GM19351 (cell line): ENCODE data around the gene DMC1.

ENCODE experiments used
- ATAC-seq: cut with Tn5 transposase; IDR thresholded peaks from one replicate; pipeline ENCODE4 v1.9.1; 2021; ENCODE audit warnings: mild to moderate bottlenecking, moderate library complexity; ENCODE audit not compliant: unreplicated experiment

DMC1 gene

DNA sequence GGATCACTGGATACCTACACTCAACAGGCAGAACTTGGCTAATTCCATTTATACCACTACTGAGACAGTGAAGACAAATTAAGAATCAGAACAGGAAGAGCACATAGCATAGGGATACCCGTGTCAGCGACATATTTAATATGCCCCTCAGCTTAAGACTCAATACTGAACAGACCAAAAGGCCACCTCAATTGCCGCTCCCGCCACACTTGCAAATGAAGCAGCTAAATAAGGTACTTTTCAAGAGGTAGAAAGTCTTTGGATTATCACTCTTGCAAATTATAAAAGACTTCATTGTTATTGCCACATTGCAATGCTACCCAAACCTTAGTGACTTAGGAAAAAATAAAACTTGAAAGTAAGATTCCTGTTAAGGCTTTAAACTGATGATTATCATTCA is 67.0 kb downstream of the DMC1 start:
- ATAC-seq: no peak

DNA sequence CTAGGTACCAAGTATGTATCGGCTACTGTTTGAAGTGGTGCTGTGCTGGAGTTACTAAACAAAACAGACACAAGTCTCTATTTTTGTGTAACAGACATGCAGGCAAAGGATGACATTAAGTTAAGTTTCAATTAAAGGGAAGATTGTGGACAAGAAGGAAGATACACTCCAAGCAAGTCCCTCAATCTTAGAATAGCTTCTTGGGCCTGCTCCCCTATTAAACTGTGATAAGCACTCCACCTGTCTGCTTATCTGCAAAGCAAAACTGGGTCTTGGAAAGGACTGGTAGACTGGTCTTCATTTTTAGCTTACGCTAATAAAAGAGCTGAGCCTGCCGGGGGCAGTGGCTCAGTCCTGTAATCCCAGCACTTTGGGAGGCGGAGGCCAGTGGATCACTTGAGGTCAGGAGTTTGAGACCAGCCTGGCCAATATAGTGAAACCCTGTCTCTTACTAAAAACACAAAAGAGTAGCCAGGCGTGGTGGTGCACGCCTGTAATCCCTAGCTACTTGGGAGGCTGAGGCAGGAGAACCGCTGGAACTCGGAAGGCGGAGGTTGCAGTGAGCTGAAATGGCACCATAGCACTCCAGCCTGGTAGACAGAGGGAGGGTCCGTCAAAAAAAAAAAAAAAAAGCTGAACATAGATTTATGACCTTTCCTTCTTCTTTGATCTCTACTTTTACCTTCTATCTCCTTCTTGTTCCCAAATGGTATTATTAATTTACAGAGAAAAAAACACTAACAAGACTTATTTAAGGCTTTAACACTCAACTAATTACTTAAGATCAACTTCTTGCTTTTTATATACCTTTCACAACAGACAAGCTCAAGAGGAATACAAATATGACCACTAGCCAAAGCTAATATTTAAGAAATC is 67.9 kb downstream of the DMC1 start:
- no peak for ATAC-seq

DNA sequence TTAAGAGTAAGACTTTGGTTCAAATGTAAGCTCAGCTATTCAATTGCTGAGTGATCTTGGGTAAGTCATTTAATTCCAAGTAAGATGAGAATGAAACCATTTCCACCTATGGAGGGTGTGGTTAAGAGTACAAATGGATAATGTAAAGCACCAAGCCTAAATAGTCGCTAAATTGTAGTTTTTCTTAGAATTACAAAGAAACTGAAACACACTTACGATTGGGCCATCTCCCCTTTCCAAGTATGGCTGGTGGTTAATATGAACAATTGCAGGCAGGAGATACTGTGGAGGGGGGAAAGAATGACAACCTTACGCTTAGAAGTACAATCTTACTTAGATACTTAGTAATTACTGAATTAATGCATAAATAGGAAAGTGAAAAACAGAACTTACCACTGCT is 72.1 kb downstream of the DMC1 start:
- no peak for ATAC-seq

DNA sequence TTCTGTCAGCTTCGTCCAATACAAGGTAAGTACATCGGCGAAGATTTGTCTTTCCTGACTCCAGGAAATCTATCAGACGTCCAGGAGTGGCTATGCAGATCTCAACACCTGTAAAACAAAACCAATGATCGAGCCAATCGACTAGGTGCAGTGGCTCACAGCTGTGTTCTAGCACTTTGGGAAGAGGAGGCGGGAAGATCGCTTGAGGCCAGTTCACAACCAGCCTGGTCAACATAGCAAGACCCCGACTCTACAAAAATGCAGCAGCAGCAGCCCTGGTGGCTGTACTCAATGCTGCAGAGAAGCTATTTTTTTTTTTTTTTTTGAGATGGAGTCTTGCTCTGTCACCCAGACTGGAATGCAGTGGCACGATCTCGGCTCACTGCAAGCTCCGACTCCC is 75.0 kb downstream of the DMC1 start:
- ATAC-seq: no peak

DNA sequence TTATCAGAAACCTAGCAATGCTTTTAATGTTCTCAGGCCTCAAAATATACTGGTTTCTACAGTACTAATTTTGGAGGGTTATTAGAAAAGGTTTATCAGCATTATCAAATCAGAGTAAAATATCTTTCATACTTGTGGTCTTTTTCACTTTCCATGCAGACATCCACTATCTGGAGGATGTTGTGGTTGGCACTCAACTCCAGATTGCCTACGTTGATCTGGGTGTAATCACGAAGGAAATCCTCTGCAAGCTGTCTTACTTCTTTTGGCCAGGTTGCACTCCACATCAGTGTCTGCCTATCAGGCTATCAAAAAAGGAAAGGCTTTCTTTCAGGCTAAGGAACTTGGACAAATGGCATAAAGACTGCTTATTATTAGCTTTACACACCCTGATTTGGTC is 75.5 kb downstream of the DMC1 start:
- no peak for ATAC-seq

DNA sequence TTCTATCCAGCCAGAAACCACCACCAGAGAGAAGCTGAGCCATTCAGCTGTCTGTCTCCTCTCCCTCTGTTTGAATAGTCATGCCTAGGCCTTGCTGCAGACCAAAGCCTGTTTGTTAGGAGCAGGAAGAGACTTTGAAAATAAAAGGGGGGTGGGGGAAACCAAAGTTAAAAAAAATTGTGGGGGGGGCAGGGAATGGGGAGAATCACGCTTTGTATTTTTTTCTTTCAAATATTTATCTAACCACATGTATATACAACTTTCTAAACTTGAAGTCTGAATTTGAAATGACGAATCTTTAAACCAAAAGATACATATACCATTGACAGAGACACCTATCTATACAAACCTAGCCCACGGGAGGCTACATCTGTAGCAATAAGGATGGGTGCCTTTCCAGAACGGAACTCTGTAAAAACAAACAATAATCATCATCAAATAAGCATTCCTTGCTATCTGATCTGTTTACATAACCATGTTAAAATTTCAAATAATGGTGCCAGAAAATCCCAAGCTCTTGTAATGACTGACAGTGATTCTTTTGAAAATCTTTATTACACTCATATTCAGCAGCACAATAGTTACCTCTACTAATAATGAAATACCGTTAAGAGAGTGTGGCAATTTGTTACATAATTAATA is 78.2 kb downstream of the DMC1 start:
- ATAC-seq: no peak

DNA sequence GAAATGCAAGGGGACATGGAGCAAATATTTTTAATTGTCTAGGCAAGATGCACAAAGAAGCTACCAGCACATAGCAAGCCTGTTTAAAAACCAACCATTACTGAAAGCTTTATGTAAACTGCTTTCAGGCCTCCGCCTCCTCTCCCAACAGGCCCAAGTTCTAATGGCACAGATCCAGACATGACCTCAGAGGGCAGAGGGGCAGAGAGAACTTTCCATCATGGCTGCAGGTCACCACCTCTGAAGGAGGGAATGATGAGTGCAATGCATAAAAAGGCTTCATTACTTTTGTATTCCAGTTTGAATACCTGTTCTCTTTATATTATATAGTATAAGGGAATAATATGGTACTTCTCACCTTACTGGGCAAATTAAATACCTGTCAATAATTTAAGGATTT is 79.1 kb downstream of the DMC1 start:
- ATAC-seq: no peak

DNA sequence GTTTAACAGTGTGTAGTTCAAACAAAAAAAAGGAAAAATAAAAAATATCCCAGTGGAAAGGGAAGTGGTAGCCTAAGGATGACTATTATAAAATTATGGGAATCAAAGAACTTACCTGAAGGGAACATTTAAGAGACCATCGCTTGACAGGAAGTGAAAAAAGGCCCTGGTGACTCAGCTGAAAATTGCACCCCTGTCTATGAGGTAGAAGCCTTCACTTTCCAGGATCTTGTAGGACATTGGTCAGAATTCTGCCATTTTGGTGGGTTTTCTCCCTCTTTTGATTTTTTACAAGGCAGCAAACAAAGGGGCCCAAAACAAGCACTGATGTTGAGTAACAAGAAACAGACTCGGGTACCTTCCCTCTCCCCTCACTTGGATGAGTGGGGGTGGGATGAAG is 79.5 kb downstream of the DMC1 start:
- ATAC-seq: no peak

DNA sequence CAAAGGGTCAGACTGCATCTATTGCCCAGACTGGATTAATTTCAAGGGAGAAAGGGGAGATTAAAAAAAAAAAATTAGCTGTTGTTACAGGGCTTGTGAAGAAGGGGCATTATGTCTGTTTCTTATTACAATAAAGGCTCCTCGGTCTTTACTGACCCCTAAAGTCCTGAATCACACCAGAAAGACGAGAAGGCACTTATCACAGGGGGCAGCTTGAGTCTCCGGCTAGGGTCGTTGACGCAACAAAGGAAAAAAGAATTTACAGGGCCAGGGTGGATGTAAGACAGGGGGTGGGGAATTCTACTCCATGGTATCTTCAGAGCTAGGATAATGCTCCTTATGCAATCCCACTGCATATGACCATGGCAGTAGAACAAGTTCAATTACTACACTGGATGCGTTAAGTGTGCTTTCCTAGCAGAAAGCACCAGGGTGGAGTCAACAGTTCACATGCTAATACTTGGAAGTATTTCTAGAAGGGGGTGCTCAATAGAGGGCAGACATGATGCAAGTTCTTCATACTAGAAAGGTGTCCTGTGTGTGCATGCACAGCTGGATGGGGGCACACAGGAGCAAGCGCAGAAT is 80.3 kb downstream of the DMC1 start:
- ATAC-seq: no peak

DNA sequence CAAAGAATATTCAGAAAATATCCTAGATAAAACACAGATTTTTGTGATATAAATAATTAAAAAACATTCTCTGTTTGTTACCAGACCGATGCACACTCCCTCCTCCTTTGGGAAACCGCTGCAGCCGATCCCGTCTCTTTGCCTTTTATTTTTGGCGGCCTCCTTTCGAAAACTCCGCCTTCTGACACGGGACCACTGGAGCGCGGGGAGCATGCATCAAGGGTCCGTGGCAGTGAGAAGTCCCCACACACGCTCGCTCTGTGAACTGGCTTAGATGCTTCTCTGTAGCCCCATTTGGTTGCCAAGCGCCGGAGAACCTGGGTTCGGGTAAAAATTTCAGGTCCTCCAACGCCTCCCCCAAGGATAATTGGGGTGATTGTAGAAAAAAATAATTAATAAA is 80.8 kb downstream of the DMC1 start:
- ATAC-seq: no peak

DNA sequence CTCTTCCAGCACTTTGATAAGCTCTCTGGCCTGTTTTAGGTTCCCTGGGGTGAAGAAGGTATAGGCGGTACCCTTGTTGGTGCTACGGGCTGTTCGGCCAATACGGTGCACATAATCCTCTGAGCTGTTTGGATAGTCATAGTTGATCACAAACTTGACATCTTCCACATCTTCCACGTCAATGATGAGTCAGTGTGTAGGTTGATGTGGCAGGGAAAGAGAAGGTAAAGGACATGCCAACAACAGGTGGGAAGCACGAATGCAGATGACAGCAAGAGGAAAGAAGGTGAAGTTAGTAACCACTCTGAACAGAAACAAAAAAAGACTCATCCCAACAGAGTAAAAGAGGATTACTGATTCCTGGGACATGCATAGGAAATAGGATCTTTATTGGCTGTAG is 82.0 kb downstream of the DMC1 start:
- no peak for ATAC-seq

DNA sequence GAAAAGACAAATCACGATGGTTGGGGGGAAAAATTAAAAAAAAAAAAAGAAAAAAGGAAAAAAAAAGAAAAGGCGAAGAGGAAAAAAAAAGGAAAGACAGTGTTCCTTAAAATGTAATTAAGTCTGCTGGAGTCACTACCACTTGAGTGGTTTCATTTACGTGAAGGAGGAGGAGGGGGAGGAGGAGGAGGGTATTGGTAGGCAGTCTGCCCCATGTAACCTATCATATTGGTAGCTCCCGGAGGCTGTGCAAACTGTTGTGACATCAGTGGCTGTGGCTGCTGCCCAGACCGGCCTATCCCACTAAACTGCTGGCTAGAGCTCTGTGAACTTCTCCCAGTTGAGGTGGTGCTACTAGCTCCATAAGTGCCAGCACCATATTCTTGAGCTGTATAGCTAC is 84.2 kb downstream of the DMC1 start:
- no peak for ATAC-seq

DNA sequence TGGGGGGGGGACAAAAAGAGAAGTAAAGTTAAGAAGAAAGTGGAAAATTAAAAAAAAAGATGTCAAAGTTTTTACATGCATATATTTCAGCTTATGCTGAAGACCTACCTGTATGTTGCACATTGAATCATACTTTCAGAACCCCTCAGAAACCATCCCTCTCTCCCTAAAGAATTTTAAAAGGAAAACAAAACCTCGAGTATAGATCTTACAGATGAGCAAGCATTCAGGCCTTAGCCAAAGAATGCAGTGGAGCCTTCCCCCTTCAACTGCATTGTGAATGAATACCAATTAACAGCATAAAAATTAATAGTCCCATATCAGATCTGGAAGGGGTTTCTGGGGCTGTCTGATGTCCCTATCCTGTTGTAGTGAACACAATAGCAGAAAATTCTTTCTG is 85.7 kb downstream of the DMC1 start:
- no peak for ATAC-seq

DNA sequence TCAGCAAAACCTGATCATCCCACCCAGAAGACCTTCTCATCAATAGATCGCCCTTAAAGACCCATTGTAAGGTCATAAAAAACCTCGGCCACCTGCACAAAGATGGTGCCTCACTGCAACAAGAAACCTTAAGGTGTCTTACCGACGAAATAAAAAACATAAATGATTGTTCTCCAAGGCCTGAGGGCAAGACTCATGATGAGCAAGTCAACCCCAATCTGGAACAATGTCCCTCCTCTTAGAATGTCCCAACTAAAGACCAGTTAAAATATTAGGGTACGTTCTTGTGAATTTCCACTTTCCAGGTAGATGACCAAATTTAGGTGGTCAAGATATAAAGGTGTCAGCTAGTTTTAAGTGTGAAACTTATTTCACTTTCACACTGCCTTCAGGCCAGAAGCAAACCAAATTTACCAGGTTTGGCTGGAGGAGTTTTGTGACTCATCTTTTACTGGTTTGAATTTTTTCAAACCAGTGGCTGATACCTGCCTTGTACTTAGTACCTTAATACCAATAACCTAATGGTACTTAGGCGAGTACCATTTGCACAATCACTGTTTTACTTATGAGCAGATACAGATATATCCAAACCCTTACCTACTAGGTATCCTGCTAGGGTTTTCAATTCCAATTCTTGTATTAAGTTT is 87.2 kb downstream of the DMC1 start:
- ATAC-seq: no peak

DNA sequence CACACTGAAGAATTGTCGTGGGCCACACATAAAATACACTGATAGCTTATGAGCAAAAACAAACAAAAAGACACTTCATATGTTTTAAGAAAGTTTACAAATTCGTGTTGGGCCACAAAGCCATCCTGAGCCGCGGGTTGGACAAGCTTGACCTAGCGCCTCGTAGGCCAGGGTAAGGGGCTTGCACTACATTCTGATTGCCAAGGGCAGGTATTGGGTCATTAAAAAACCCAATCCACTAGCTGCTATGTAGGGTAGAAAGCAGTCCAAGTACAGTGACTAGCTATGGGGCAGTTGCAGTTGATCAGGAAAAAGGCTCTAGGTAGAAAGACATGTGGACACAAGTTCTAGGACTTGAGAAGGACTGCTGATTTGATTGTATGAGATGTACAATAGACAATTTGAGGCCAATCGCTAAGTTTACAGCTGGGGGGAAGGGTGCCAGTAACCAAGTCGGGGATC is 88.1 kb downstream of the DMC1 start:
- no peak for ATAC-seq

DNA sequence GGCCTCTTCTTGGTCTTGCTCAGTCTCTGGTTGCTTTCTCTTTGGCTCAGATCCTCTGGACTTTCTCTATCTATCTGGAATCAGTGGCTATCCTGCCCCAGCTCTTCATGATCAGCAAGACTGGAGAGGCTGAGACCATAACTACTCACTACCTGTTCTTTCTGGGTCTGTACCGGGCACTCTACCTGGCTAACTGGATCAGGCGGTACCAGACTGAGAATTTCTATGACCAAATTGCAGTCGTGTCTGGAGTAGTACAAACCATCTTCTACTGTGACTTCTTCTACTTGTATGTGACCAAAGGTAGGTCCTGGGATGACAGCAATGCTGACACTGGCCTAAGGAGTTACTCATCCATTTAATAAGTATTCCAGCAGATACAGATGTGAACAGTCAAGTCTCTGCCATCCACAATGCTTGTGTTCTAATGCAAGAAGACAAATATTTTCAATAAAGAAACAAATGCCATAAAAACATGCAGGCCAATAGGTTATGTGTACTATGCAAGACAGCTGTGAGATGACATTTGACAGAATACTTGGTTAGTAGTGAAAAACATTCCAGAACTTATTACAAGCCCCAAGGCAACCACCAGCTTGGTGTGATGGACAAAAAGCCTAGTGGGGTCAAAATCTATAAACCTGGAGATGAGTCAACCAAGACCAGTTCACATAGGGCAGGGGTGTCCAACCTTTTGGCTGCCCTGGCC is 88.7 kb downstream of the DMC1 start:
- ATAC-seq: no peak

DNA sequence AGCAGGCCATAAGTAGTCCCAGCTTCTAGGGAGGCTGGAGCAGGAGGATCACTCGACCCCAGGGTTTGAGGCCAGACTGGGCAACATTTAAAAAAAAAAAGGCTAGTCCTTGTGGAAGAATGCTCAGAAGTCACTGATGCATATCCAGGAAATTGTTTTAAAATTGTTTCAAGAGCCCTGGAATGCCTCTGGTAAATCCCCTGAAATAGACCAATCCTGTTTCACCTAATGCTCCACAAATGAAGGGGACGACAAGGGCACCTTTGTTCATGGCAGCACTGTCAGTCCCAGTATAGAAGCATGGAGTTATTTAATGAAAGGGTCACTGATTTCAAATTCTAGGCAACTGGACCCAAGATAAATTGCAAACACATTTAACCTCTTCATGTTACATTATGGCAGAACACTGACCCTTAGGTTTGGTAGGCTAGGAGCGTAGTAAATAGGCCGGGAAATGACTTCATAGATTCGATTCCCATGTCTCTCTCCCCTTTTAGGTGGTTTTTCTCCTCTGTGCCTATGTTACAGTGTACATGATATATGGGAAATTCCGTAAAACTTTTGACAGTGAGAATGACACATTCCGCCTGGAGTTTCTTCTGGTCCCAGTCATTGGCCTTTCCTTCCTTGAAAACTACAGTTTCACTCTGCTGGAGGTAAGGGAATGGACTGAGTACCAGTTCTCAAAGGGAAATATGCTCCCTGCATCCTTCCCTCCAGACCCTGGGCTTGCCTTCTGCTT is 90.7 kb downstream of the DMC1 start:
- ATAC-seq: no peak

DNA sequence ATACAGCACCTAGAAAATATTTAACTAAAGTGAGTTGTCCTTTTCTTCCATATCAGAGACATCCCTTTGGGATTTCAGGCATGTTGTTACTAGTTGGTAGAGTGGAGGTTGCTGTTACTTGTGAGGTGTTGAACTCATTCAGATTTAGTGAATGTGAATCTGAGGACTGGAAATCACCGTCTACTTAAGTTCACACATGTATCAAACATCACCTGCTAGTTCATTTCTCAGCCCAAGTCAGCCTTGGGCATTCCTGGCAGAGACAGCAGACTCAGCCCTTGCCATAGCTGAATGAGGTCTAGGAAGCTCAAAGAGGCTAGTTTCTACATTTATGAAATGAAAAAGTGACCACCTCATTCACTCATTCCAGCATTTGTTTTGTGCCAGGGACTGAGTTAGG is 92.4 kb downstream of the DMC1 start:
- ATAC-seq: no peak

DNA sequence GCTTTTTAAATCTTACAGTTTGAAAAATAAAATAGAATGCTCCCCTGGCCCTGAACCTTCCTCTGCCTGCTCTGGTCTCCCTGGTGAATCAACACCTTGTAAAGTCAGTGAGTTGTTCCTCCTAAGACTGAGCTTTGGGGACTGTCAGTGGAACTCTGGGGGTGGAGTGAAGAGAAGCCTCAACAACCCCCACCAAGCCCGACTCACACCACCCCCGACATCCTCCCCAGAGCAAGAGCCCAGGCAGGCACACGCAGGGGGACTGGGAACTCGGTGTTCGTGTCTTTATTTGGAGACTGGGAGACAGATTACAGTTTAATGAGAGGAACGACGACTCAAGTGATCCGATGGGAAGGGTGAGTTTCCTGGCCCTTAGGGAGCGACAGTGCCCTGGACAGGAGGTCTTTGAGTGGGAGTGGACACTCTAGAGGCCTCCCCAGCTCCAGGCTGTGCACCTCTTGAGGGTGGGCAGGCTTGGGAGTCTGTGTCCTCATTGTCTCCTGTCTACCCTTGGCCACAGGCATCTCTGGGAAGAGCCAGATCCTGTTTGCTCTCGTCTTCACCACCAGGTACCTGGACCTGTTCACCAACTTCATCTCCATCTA is 95.9 kb downstream of the DMC1 start:
- ATAC-seq: no peak

DNA sequence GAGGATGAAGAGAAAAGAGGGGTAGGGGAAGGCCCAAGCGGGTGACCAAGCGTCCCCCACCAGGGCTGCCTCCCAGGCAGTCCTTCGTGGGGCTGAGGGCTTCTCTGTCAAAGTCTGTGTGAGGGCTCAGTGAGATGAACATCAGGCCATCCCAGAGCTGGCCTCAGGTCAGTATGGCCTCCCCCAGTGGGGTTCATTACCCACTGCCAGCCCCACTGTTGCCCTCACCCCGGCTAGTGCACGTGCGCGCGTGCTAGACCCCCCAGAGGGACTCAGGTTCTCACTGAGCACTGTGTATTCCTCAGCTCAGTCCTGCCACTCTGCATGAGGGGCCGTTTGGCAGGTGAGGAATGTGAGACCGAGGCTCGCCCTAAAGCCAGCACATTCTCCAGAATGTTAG is 98.7 kb downstream of the DMC1 start:
- no peak for ATAC-seq
